AG04449 (cell line): ENCODE data around the gene HS2ST1.

Source experiments
- CTCF ChIA-PET: fragments of 350-600 bp; formaldehyde crosslinking; extraction: SDS; loops from one replicate; lab custom pipeline; 2021; ENCODE audit warnings: antibody characterized with exemption; lab: Yijun Ruan, JAX
- POLR2A ChIA-PET: fragments of 400-600, 350-600 bp; formaldehyde crosslinking; extraction: SDS; loops from one replicate; lab custom pipeline; 2020; ENCODE audit warnings: antibody characterized with exemption, inconsistent platforms; lab: Yijun Ruan, JAX
- DNase-seq: peaks from one replicate; pipeline ENCODE4 v3.0.0-alpha.2; 2010; ENCODE audit warnings: low read depth, low spot score
- H3K4me3 ChIP-seq: 2 replicates; pipeline ENCODE4 v1.5.1; 2011; ENCODE audit warnings: low read depth, mild to moderate bottlenecking, control low read depth, low read length
- CTCF ChIP-seq: IDR thresholded peaks from one replicate; pipeline ENCODE4 v1.5.1; 2011; ENCODE audit warnings: mild to moderate bottlenecking, moderate library complexity, low read length, control low read depth, inconsistent platforms; ENCODE audit not compliant: insufficient read depth; ENCODE audit errors: missing control alignments

The HS2ST1 gene

GRCh38 chr1:87151500-87152421 lies 237.3 kb downstream of the HS2ST1 start:
- POLR2A ChIA-PET: no interaction called here
- CTCF ChIA-PET: interaction anchor here (0.7 to 1.6 kb wide), 14 partner anchors 8 to 196 kb away, joined by 3 to 6 read pairs (median 3); no protein-coding TSS in a partner anchor
- DNase-seq: no peak
- H3K4me3 ChIP-seq: peak overlapping the region; percentile 36
- peak; percentile 63 for TF ChIP-seq CTCF

GRCh38 chr1:87154384-87154783 lies 239.9 kb downstream of the HS2ST1 start:
- POLR2A ChIA-PET: no interaction called here

GRCh38 chr1:87155170-87155569 lies 240.7 kb downstream of the HS2ST1 start:
- H3K4me3 ChIP-seq: no peak overlapping the region

More at GRCh38 chr1:87154384-87154783, 239.9 kb downstream of the HS2ST1 start:
- no peak overlapping the region for H3K4me3 ChIP-seq
- no peak for DNase-seq
- CTCF ChIA-PET: no interaction called here
- TF ChIP-seq CTCF: no peak

GRCh38 chr1:87155648-87156047 lies 241.2 kb downstream of the HS2ST1 start:
- no peak for DNase-seq
- no peak for TF ChIP-seq CTCF
- H3K4me3 ChIP-seq: no peak overlapping the region
- ChIA-PET POLR2A (interaction anchor here (0.6 kb wide), 1 partner anchor 129 kb away, joined by 4 read pairs; no protein-coding TSS in a partner anchor), CTCF (no interaction called here)

More at GRCh38 chr1:87155170-87155569, 240.7 kb downstream of the HS2ST1 start:
- no peak for TF ChIP-seq CTCF
- CTCF ChIA-PET: no interaction called here
- DNase-seq: no peak
- POLR2A ChIA-PET: interaction anchor here (0.6 kb wide), 1 partner anchor 130 kb away, joined by 4 read pairs; no protein-coding TSS in a partner anchor

GRCh38 chr1:87156124-87156523 lies 241.7 kb downstream of the HS2ST1 start:
- POLR2A ChIA-PET: no interaction called here
- no peak overlapping the region for H3K4me3 ChIP-seq
- no peak for TF ChIP-seq CTCF
- CTCF ChIA-PET: no interaction called here
- no peak for DNase-seq

GRCh38 chr1:87159378-87159915 lies 245.0 kb downstream of the HS2ST1 start:
- no peak overlapping the region for H3K4me3 ChIP-seq
- no peak for TF ChIP-seq CTCF
- DNase-seq: no peak
- POLR2A ChIA-PET: no interaction called here
- CTCF ChIA-PET: no interaction called here
